SU-DHL-6 (cell line): Measurements from ENCODE around the gene TRIOBP.

Experiments
- H2AFZ ChIP-seq: fragments of 200-600 bp; sonication (generic); 2 replicates; pipeline ENCODE4 v1.6.1; 2014; ENCODE audit warnings: low read depth, mild to moderate bottlenecking, moderate library complexity, mixed read lengths, antibody characterized with exemption, low read length; ENCODE audit not compliant: severe bottlenecking
- H3F3A ChIP-seq: fragments of 200-600 bp; shearing (Covaris generic); 2 replicates; pipeline ENCODE4 v1.6.0; 2016; ENCODE audit warnings: antibody characterized with exemption, mild to moderate bottlenecking; ENCODE audit not compliant: insufficient read depth
- H3K27ac ChIP-seq: fragments of 200-600 bp; sonication (generic); 2 replicates; pipeline ENCODE4 v1.5.1; 2016; ENCODE audit warnings: low read depth, mild to moderate bottlenecking, low read length, moderate library complexity, mixed read lengths
- H3K27me3 ChIP-seq: fragments of 200-600 bp; sonication (generic), shearing (Covaris generic); 2 replicates; pipeline ENCODE4 v1.6.0; 2014; ENCODE audit warnings: mild to moderate bottlenecking, low read length
- H3K36me3 ChIP-seq: fragments of 200-600 bp; sonication (generic); 2 replicates; pipeline ENCODE4 v1.6.1; 2014; ENCODE audit warnings: mild to moderate bottlenecking, low read length, mixed read lengths
- H3K4me2 ChIP-seq: fragments of 300-600, 200-600 bp; shearing (Covaris generic), sonication (generic); 2 replicates; pipeline ENCODE4 v1.6.0; 2014; ENCODE audit warnings: low read length, low read depth, mild to moderate bottlenecking; ENCODE audit not compliant: poor library complexity, severe bottlenecking
- H3K4me3 ChIP-seq: fragments of 200-600 bp; sonication (generic); 2 replicates; pipeline ENCODE4 v1.5.1; 2014; ENCODE audit warnings: antibody characterized with exemption, low read length, mild to moderate bottlenecking, mixed read lengths; ENCODE audit not compliant: insufficient read depth, poor library complexity, severe bottlenecking
- H3K79me2 ChIP-seq: fragments of 200-600 bp; sonication (generic); 2 replicates; pipeline ENCODE4 v1.6.1; 2014; ENCODE audit warnings: mild to moderate bottlenecking, low read length, moderate library complexity; ENCODE audit not compliant: insufficient read depth
- H3K9ac ChIP-seq: fragments of 200-600 bp; sonication (generic); 2 replicates; pipeline ENCODE4 v1.7.0; 2014; ENCODE audit warnings: mild to moderate bottlenecking, low read length
- H3K9me2 ChIP-seq: fragments of 200-600 bp; sonication (generic); replicated peaks from 2 replicates; pipeline ENCODE4 v1.6.1; 2014; ENCODE audit warnings: low read length; ENCODE audit not compliant: insufficient read depth
- H3K9me3 ChIP-seq: fragments of 200-600 bp; sonication (generic); 2 replicates; pipeline ENCODE4 v1.6.1; 2014; ENCODE audit warnings: low read length, mixed read lengths; ENCODE audit not compliant: insufficient read depth
- H4K20me1 ChIP-seq: fragments of 200-600 bp; sonication (generic); 2 replicates; pipeline ENCODE4 v1.6.1; 2014; ENCODE audit warnings: low read depth, mild to moderate bottlenecking, antibody characterized with exemption, low read length, moderate library complexity, mixed read lengths
- CTCF ChIP-seq: fragments of 200-600 bp; sonication (generic); IDR thresholded peaks from one replicate; pipeline ENCODE4 v1.5.1; 2017; ENCODE audit warnings: antibody characterized with exemption, mild to moderate bottlenecking, low read length, moderate library complexity; ENCODE audit not compliant: insufficient read depth, poor library complexity, severe bottlenecking
- EZH2phosphoT487 ChIP-seq: fragments of 200-600 bp; sonication (generic), shearing (Covaris generic); conservative IDR thresholded peaks from 2 replicates; pipeline ENCODE4 v1.6.1; 2018; ENCODE audit warnings: mild to moderate bottlenecking, antibody characterized with exemption, low read length, moderate library complexity, mixed read lengths

Gene TRIOBP

DNA sequence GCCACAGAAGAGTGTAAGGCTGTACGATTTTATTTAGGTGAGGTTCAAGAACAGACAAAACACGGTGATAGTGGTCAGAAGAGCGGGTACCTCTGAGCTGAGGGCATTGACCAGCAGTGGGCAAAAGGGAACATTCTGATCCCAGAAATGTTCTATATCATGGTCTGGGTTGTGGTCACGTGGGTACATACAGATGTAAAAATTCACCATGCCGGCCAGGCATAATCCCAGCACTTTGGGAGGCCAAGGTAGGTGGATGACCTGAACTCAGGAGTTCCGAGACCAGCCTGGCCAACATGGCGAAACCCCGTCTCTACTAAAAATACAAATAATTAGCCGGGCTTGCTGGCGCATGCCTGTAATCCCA lies 79.8 kb downstream of the TRIOBP start:
- Histone ChIP-seq H3K9me2 (no peaks in the 10 kb centered on the region), H2AFZ (no peak overlapping the region), H4K20me1 (no peaks in the 10 kb centered on the region), H3K27ac (no peak overlapping the region), H3K9ac (no peak overlapping the region), H3F3A (no peaks in the 10 kb centered on the region), H3K79me2 (no peaks in the 10 kb centered on the region), H3K9me3 (no peaks in the 10 kb centered on the region), H3K4me2 (no peak overlapping the region), H3K4me3 (no peak overlapping the region), H3K36me3 (no peaks in the 10 kb centered on the region), H3K27me3 (no peaks in the 10 kb centered on the region)
- TF ChIP-seq EZH2phosphoT487 = no peak
- no peak for TF ChIP-seq CTCF

GRCh38 chr22:37777122-37777687 lies 80.4 kb downstream of the TRIOBP start:
- H3K27me3 ChIP-seq = no peaks in the 10 kb centered on the region
- H3K36me3 ChIP-seq = no peaks in the 10 kb centered on the region
- TF ChIP-seq EZH2phosphoT487 (no peak), CTCF (no peak)
- no peak overlapping the region for H3K4me2 ChIP-seq
- no peaks in the 10 kb centered on the region for H4K20me1 ChIP-seq
- no peak overlapping the region for H3K4me3 ChIP-seq
- H3K27ac ChIP-seq = no peak overlapping the region
- H3K9ac ChIP-seq = no peak overlapping the region
- H3F3A ChIP-seq = no peaks in the 10 kb centered on the region
- H3K9me2 ChIP-seq = no peaks in the 10 kb centered on the region
- no peaks in the 10 kb centered on the region for H3K79me2 ChIP-seq
- H2AFZ ChIP-seq = no peak overlapping the region
- H3K9me3 ChIP-seq = no peaks in the 10 kb centered on the region

- Histone ChIP-seq H3K27me3 (no peaks in the 10 kb centered on the region), H3K9ac (no peak overlapping the region), H3F3A (no peaks in the 10 kb centered on the region), H2AFZ (no peak overlapping the region), H3K9me3 (no peaks in the 10 kb centered on the region), H3K4me2 (no peak overlapping the region), H3K27ac (no peak overlapping the region), H3K79me2 (no peaks in the 10 kb centered on the region), H3K9me2 (no peaks in the 10 kb centered on the region), H3K4me3 (no peak overlapping the region), H4K20me1 (no peaks in the 10 kb centered on the region), H3K36me3 (no peaks in the 10 kb centered on the region)
- no peak for TF ChIP-seq EZH2phosphoT487
- no peak for TF ChIP-seq CTCF
Observed at GRCh38 chr22:37778370-37779009, 81.6 kb downstream of the TRIOBP start.
